Lower leg skin (tissue), 4 donors: ENCODE data around the gene SERINC3. TPM values are rescaled to one million over a fixed set of nuclear protein-coding genes. Genes with fewer than 3 reads are reported as not detected.

Experiments
- DNase-seq, 2 donors: peaks; one replicate each; pipeline ENCODE4 v3.0.0-alpha.2; 2019; ENCODE audit warnings: low spot score in 2 of 2
- H3K4me3 ChIP-seq: fragments of 200-600 bp; sonication (generic); 2 replicates; pipeline ENCODE4 v1.5.1; 2017; ENCODE audit warnings: mild to moderate bottlenecking, low read depth; ENCODE audit not compliant: poor library complexity, severe bottlenecking
- CTCF ChIP-seq, 3 donors: fragments of 450-650 bp; IDR thresholded peaks; one replicate each; pipeline ENCODE4 v1.5.1; 2016; ENCODE audit warnings: antibody characterized with exemption in 3 of 3, mild to moderate bottlenecking in 3 of 3, moderate library complexity in 2 of 3
- POLR2A ChIP-seq, 2 donors: fragments of 450-650 bp; IDR thresholded peaks; one replicate each; pipeline ENCODE4 v1.6.1; 2016 to 2017; ENCODE audit warnings: antibody characterized with exemption in 2 of 2, mild to moderate bottlenecking in 1 of 2, moderate library complexity in 1 of 2
- WGBS, 2 donors: methylation state at CpG; one replicate each; pipeline ENCODE4 v1.1.5; 2018; 5-methylcytosine and 5-hydroxymethylcytosine counted together
- intact Hi-C: fragments of 100-400 bp; cut with DNase I; formaldehyde crosslinking; loops from one replicate; pipeline ENCODE4 v1.15.0; 2023; ENCODE audit warnings: low total_unique reads
- total RNA-seq, 4 donors: library from RNA; depleted of rRNA; stranded (reverse); fragments of >200 nt; gene quantifications; one replicate each; pipeline ENCODE4 v1.1.0, GENCODE V29; 2016

The SERINC3 gene
- total RNA-seq, 4 donors from 2014 or later, result 102 to 142 (median 124) TPM

DNA sequence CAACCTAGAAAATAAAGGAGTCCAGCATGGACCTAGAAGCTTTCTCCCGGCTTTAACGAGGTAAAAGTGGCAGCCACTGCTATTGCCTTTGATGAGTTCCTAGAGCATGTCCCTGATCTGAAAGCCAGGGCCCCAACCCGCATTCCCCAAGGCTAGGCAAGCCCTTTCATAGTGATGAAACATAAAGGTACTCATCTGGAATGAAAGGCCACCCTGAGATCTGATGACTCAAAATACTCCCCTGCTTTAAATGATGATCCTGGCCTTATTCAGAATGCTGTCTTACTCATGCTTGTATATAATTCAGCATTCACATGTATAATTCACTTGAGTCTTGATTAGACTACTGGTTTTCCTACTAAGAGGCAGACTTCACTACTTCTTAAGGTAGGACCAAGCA lies 24.9 kb downstream of the SERINC3 start:
- intact Hi-C loops, result no loop called here
- H3K4me3 ChIP-seq, result no peak overlapping the region
- TF ChIP-seq CTCF (IDR thresholded peaks at IDR 0.05), result no peak
- no peak for TF ChIP-seq POLR2A (IDR thresholded peaks at IDR 0.05)
- WGBS, 2 donors, result 54 to 55% methylated on average over 3 of the region's 3 CpGs
- no peak for DNase-seq

DNA sequence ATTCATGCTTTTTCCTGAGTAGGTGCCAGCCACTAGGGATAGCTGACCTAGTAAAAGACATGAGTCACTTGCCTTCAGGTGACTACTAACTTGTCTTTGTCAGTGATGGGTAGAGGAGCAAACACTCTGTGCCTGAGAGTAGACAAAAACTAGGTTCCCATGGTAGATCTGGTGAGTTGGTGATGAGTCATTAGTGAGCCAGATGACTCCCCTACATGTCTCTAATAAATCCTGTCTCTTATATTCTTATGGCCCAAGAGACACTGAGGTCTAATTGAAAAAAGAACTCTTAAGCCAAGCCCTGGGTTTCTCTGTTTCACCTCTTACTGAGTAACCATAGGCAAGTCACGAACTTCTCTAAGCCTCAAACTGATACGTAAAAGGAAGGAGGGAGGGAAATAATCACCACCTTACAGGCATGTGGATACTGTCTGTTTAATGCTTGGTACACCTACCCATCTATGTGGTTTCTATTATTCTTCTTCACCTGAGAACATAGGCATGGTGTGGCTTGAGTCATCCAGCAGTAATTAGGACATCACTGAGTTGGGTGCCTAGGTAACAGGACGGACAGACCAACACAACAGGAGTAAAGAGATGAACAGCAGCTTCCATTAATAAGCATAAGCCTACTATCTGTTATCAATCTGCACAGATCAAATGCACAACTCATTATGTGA lies 25.9 kb downstream of the SERINC3 start:
- WGBS, 2 donors, result 77 to 78% methylated on average over 3 of the region's 3 CpGs
- DNase-seq, result no peak
- intact Hi-C loops, result no loop called here
- H3K4me3 ChIP-seq, result no peak overlapping the region
- no peak for TF ChIP-seq POLR2A (IDR thresholded peaks at IDR 0.05)
- no peak for TF ChIP-seq CTCF (IDR thresholded peaks at IDR 0.05)

GRCh38 chr20:44495257-44495656 lies 26.6 kb downstream of the SERINC3 start:
- DNase-seq, result no peak
- 88 to 94% methylated on average over 1 of the region's 1 CpG for WGBS, 2 donors
- intact Hi-C loops, result no loop called here
- TF ChIP-seq CTCF (IDR thresholded peaks at IDR 0.05) (no peak), POLR2A (IDR thresholded peaks at IDR 0.05) (no peak)
- H3K4me3 ChIP-seq, result no peak overlapping the region

DNA sequence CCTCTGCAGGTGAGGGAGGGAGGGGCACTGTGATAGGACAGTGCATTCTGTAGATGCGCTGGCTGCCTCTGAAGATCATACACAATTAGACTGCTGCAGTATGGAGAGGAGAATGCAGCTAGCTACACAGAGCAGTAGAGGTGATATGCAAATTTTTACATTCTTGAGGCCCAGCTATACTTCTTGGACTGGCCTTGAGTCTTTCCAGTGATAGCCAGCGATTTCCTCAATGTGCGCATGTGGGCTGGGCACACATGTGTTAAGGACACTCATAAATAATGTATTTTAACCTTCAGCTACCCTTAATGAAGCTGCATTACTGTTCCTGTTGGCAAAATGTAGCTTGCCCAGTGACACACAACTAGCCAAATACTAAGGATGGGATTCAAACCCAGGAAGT lies 27.2 kb downstream of the SERINC3 start:
- 85 to 94% methylated on average over 3 of the region's 3 CpGs for WGBS, 2 donors
- intact Hi-C loops, result no loop called here
- H3K4me3 ChIP-seq, result no peak overlapping the region
- DNase-seq, result no peak
- TF ChIP-seq POLR2A (IDR thresholded peaks at IDR 0.05) (no peak), CTCF (IDR thresholded peaks at IDR 0.05) (no peak)

DNA sequence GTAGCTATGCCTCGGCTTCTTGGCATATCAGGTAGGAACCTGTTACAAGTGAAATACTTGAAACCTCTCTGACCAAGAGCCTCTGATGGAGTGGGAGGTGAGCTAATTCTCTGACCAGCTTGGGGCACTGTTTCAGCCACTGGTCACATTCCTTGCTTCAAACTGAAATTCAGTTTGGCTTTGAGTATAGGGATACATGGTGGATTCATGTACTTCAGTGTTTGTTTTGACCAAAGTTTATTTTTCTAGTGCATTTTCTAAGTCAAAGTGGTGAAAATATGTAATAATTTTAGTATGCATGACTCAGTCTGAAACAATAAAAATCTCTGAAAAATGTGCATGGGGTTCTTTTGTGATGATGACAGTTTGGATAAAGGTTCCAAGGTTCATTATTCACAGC lies 27.6 kb downstream of the SERINC3 start:
- DNase-seq, result no peak
- 86 to 94% methylated on average over 1 of the region's 1 CpG for WGBS, 2 donors
- H3K4me3 ChIP-seq, result no peak overlapping the region
- intact Hi-C loops, result no loop called here
- TF ChIP-seq POLR2A (IDR thresholded peaks at IDR 0.05) (no peak), CTCF (IDR thresholded peaks at IDR 0.05) (no peak)
